Activated CD4-positive, alpha-beta T cell treated with anti-CD3 and anti-CD28 coated beads, Interleukin-2, amount 50 U/mL, for 1 hour (primary cell): Measurements from ENCODE around the gene LRRFIP1.
"Not testable (repeated sequence)": the region's sequence is repeated elsewhere in the genome, so short reads cannot be mapped to it uniquely, and the experiment has no call there.

Experiments used
- DNase-seq: peaks from one replicate; pipeline ENCODE4 v3.0.0-alpha.2; 2020

LRRFIP1 gene, protein sequence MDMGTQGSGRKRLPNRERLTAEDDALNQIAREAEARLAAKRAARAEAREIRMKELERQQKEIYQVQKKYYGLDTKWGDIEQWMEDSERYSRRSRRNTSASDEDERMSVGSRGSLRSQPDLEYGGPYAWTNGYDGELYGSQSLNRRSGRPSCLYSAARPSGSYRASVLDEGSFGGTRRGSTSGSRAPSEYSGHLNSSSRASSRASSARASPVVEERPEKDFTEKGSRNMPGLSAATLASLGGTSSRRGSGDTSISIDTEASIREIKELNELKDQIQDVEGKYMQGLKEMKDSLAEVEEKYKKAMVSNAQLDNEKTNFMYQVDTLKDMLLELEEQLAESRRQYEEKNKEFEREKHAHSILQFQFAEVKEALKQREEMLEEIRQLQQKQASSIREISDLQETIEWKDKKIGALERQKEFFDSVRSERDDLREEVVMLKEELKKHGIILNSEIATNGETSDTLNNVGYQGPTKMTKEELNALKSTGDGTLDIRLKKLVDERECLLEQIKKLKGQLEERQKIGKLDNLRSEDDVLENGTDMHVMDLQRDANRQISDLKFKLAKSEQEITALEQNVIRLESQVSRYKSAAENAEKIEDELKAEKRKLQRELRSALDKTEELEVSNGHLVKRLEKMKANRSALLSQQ

DNA sequence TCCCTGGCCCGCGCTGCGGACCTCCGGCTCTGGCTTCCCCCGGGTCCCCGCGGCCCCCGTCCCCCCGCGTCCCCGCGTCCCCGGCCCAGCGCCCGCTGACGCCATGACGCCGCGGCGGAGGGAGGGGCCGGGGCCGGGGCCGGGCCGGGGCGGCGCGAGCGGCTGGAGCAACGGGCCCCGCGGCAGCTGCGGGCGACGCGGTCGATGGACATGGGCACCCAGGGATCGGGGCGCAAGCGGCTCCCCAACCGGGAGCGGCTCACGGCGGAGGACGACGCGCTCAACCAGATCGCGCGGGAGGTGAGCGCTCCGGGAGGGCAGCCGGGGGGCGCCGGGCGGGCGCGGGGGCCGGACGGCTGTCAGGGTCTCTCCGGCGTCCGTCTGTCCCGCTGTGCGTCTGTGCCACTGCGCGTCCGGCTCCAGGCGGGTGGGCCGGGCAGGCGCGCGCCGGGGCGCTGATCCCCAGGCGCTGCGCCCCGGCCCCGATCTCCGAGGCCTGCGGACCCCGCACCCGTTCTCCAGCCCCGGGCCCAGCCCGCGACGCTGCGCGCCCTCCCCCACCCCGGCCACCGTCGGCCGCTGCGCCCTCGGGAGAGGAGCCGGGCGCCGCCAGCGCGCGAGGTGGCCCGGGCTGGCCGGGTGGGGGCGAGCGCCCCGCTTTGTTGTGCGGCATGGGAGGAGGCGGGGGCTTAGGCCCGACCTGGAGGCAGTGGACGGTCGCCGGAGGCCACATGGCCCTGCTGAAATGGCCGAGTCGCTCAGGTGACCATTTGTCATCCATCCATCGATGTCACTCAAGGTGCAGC lies at the start of gene LRRFIP1:
Gene LRRFIP1 (plus strand): TSS at position 147 of the 806 bp plus-strand sequence. CDS start 58 bp downstream, at position 205.
- peak; percentile 11 for DNase-seq

DNA sequence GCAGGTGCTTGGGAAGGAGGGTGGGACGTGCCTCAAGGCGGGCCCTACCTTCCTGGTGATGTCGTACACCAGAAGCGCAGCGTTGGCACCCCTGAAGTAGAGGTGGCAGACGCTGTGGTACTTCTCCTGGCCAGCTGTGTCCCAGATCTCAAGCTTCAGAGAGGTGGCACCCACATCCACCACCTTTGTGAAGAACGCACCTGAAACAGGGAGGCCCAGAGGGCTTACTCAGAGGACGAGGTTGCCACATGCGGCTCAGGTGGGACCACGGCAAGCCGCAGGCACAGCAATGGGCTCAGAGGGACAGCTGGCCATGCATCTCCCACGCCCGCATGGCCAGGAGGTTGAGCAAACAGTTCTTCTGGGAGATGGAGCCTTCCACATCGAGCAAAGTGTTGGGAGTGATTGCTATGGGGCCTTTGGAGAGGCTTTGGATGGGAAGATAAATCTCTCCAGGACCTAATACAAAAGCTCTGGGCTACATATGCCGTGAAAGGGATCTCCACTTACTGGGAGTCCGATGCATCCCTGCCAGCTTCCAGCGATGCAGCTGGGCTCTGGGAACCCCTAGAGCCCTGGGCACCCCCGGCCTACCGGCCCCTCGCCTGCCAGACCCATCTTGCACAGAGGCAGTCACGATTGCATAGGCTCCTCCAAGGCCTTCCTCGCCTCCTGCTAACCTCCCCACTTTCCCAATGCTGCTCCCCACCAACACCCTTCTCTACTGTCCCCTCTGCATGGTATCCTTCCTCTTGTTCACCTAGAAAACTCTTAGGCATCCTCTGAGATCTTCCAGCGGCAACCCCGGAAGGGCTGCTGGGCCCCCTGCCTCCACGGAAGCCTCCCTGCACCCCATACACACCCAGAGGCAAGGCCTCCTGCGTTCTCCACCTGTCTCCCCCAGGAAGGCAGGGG lies 49.2 kb upstream of the LRRFIP1 start:
- no peak for DNase-seq

DNA sequence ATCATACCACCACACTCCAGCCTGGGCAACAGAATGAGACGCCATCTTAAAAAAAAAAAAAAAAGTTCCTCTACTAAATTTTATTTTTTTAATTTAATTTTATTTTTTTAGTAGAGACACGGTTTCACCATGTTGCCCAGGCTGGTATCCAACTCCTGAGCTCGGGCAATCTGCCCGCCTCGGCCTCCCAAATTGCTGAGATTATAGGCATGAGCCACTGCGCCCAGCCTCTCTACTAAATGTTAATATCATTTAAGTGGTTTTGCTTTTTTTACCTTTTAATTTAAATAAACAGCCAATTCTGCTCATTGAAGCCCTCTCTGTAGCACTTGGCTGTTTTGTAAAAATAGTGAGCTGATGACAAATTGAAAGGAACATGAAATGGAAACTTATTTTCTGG lies 46.1 kb upstream of the LRRFIP1 start:
- no peak for DNase-seq

DNA sequence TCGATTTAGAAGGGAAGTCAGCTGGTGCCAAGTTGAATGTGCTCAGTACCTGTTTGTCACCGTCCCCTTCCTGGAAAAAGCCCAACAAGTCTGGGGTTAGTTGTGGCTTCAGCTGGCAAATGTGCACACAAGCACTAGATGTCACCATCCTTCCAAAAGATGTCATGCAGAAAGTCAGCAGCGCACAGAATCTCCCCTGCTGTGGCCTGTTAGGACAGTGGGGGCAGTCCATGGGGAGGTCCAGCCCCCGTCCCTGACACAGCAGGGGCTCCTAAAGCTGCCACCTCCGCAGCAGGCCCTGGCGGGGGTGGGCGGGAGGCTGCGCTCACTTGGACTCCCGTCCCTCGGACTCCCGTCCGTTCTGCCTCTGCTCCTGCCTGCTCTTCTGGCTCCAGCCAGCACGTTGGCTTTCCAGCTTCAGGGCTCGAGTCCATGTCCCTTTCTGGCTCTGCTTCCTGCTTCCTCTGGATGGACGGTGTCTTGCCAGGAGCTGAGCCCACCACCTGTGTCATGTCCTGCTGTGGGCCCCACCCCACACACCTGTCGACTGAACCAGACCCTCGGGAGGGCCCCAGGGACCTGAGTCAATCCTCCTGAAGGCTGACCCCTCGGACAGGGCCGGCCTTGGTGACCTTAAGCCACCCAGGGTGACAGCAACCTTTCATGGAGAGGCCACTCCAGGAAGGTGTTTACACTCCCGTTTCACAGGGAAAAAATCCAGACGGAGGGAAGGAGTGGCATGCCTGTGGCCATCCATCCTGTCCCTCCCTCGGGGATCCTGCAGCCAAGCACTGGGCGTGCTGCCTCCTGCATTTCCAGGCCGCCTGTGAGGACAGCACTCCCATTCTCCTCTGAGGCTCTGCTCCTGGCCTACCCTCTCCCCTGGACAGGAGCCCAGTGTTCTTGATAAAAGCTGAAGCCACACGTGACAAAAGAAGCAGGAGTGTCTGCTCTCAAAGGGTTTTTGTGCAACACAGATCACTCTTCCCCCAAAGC lies 45.3 kb upstream of the LRRFIP1 start:
- peak; percentile 32 for DNase-seq

DNA sequence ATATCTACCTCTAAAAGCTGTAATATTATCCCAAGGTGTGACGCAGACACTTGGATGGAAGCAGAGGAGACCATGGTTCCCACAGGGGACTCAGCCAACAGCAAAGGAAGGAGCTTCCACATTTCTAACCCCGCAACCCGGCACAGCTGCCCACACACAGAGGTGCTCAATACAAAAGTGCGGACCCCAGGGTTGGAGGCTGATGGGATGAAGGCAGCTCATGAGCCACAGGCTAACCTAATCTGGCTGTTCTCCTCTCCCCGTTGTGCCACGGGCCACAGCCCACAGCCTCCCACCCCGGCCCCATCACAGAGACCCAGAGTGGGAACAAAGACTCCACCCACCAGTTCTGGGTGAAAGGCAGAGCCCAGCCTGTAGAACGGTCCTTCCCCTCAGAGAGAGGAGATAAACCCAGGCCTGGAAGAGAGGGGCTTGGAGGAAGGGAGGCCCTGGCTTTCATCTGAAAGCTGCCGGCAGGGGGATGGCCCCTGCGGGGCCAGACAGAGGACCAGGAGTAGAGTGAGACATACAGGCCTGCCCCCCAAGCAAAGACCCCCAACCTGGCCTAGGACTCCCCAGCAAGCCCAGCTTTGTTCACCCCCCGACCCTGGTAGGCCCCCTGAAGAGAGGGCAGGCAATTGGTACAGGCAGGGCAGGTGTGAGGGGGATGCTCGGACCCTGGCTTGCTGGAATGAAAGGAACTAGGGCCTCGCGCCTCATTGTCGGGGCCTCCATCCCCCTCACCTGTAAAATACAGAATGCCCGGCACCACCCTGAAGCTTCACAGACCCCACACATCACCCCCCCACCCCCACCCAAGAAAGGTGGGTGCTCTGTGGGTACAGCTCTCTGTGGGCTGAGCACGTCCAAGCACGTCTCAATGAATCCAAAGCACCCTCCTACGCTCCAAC lies 43.7 kb upstream of the LRRFIP1 start:
- no peak for DNase-seq

DNA sequence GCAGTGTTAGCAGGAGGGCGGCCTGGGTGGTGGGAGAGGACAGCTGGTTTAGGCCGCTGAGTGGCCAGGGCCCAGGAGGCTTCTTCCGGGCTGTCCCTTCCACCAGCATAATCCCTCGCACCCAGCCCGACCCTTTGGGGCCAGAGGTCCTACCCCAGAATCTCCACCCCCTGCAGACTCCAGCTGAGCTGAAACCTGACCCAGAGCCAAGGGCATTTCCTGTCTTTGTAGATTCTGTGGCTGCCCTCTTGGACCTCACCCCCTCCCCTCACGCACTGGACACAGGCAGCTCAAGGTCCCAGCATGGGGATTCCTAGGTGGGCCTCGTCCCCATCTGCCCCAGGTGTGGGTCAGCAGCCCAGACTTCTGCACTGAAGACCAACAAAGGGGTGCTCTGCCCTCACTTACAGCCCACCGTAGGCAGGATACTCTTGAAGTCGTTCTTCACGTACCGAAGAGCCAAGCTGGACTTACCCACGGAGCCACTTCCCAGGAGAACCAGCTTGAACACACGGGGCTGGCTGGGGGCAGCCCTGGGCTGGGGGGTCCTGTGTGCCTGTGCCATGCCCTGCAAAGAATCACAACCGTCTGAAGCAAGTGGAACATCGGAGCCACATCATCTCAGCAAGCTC lies 41.7 kb upstream of the LRRFIP1 start:
- DNase-seq = no peak

DNA sequence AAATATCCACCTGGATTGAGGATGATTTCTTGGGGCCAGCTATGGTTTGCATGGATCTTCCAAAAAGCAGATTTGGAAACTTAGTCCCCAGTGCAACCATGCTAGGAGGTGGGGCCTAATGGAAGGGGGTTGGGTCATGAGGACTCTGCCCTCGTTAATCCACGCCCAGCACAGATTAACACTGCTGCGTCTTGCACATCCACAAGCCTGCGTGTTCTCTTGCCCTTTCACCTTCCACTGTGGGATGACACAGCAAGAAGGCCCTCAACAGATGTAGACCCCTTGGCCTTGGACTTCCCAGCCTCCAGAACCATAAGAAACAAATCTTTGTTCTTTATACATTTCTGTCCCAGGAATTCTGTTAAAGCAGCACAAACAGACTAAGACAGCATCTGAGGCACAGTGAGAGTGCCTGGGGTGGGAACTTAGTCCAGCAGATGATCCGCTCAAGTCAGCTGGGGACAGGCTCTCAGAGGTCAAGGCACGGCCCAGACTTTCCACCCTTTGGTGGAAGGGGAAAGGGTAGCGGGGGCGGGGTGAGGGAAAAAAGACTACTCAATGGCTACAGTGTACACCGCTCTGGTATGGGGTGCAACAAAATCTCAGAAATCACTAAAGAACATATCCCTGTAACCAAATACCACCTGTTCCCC lies 39.2 kb upstream of the LRRFIP1 start:
- no peak for DNase-seq

DNA sequence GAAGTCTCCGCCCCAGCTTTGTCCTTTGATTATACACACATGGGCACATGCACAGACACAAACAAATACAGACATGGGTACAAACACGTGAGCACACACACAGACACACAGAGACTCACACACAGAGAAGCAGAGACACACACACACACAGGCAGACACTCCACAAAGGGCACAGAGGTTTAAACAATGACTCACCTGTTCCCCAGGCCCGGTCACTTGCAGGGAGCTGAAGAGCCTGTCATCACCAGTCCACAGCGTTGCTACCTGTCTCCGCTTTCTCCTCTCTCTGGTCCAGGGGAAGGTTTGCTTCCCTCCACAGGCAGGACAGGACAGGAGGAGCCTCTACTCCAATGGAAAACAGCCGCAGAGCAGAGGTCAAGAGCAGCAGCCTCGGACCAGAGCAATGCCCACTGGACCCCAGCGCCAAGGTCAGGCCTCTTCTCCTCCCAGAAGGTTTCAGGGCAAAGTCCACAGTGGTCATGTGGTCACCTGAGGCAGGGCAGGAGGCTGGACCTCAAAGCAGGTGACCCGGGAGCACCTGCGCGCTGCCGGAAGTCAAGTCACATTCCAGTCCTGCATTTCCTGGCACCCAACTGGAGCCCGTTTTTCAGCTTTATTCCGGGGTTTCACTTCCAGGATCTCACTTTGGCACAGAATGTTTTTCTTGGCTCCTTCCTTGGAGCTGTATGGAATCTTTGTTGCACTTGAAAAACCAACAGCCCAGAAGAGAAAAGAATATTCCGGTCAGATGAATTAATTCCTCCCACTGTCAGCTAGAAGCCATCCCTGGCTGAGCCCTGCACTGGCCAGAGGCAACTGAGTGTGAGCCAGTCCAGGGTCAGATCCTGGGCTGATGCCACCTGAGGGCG lies 36.9 kb upstream of the LRRFIP1 start, which contains the start of gene RAB17:
Gene RAB17 (minus strand): TSS at position 463 of the 869 bp plus-strand sequence. CDS start 4,580 bp downstream, outside the sequence.
- no peak for DNase-seq

DNA sequence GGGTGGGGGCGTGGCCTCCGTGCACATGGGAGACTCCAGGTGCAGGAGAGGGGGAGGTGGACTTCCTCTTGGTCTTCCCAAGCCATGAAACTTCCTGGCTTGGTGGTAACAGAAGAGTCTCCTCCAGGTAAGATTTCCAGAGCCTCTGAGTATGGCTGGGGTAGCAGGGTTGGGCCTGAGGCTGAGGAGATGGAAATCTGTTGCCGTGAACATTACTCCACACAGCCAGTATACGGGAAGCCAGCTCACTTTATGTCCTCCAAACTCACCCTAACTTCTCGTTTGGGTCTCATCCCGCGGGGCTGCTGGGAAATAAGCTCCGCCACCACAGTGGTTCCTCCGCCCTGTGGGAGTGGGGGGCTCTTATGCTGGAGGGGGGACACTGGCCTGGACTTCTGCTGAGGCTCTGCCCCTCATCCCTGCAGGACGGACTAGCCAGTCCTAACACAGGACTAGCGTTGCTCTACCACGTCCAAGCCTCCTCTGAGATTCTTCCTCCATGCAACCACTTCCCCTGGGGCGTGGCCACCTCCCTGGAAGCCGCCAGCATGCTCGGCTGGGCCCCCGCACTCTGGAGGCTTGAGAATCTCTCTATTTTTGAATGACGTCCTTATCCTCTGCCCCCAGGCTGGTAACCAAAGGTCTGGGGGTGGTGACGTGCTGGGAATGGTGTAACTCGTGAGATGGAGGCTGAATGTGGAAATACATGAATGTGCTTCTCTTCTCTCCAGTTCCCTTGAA lies 36.1 kb upstream of the LRRFIP1 start:
- DNase-seq = no peak

DNA sequence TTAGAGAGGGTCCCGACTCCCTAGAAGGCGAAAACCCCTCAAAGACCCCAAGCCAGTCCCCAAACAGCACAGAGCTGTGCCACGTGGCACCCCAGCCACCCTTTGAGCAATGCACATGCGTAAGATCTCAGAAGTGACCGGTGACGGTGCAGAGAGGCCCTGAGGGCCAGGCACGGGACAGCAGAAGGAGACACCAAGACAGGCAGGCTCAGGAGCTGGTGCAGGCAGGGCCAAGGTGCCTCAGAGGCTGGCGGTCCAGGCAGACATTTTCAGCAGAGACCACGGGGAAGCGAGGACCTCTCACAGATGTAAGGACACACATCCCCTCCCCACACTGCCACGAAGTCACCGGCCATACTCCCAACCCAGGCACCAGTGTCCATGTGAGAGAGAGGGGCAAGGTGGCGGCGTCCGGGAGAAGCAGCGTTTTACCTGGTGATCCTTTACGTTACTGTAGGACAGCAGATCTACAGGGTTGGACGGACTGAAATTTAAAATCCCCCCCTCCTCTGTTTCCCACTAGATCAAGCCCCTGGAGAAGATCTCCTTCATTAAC lies 34.9 kb upstream of the LRRFIP1 start:
- DNase-seq = no peak

DNA sequence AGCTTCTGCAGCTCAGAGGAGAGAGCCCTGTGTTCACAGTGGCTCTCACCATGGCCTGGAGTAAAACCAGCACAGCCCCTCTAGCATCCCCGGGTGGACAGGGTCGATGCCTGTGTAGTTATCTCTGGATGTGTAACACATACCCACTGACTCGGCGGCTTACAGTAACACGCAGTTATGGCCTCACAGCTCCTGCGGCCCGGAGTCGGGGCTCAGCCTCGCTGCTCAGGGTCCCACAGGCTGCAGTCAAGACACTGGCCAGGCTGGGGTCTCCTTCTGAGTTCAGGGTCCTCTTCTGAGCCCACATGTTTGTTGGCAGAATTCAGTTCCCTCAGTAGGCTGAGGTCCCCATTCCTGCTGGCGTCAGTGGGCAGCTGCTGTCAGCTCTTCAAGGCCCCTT lies 34.4 kb upstream of the LRRFIP1 start:
- no peak for DNase-seq

DNA sequence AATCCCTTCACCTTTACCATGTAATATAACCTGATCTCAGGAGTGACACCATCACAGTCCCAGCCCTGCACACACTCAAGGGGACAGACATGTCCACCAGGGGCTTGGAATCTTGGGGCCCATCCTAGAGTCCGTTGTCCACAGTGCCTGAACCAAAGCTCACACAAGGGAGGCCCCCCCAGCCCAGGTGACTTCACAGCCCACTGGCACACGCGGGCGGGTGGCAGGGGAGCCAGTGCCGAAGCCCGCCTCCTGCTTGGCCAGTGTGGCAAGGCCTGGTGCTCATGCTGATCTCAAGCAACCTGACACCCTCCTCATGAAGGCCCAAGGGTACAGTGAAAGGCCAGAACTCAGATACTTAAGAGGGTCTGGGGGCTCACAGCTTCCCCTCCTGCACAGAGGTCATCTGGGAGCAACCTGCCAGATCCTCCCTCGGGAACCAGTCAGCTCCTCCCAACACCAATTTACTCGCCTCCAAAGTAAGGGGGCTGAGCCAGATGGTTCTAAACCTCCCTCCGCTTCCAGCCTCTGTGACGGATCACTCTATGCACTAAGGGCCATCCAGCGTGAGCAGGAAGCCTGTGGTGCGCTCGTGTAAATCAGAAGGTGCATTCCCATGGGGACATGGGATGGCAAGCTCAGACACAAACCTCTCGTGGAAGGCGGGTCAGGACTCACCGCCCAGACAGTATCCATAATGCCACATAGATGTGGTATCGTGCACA lies 33.6 kb upstream of the LRRFIP1 start:
- no peak for DNase-seq

DNA sequence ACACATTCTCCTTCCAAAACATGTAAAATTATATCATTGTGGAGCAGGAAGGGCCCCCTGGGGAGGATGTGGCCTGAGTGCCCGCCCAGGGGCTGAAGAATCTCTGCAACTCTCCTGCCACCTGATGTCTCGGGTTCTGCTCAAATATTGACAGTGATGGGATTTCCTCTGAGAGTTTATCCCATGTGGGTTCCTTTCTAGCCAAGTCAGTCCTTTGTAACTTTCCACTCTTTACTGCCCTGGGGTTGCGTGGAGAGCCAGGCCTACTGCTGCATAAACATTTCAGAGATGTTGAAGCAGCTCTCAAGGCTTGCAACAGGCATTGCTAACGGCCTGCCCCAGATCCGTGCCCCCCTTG lies 32.9 kb upstream of the LRRFIP1 start:
- DNase-seq = no peak

DNA sequence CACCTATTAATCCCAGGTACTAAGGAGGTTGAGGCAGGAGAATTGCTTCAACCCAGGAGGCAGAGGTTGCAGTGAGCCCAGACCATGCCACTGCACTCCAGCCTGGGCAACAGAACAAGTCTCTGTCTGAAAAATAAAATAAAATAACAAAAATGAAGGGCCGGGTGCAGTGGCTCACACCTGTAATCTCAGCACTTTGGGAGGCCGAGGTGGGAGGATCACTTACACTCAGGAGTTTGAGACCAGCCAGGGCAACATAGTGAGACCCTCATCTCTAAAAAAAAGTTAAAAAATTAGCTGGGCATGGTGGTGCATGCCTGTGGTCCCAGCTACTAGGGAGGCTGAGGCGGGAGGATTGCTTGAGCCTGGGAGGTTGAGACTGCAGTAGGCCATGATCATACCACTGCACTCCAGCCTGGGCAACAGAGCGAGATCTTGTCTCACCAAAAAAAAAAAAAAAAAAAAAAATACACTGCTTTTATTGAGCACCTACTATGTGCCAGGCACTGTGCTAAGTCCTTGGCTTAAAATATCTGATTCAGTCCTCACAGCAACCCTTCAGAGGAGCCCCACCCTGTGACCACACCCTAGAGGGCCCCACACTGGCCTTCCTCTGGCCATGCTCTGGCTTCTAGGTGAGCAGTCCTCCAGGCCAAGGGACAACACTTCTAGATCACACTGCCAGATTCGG lies 31.4 kb upstream of the LRRFIP1 start:
- DNase-seq = not testable (repeated sequence)

DNA sequence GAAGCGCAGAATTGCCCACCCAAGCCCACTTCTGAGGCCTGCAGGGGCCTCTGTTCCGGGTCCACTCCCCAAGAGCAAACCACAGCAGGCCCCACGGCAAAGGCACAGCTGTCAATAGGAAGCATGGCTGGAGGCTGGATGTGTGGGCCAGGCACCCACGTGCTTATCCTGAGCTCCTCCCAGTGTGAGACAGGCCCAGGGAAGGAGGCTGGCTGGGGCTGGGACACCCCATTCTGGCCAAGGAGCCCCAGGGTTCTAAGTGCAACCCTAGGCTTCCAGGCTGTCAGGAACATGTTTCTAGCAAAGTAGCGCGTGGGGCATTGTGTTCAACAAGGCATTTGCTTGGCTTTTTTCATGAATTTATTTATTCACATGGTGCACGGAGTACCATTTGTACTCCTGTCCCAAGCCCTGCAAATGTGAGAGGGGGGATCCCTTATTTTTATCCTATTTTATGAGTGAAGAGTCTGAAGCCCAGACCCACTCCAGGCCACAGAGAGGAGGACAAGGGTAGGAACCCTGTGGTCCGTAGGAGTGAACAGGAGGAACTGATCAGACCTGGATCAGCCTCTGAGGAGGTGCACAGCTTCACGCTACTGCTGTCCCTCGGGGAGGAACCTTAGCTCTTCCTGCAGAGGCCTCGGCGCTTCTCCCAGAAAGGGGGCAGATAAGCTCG lies 30.7 kb upstream of the LRRFIP1 start:
- DNase-seq = no peak
